GM21723 (cell line): ENCODE results near the gene CDKAL1.
"Not testable (repeated sequence)": the region's sequence is repeated elsewhere in the genome, so short reads cannot be mapped to it uniquely, and the experiment has no call there.

Experiments used
- ATAC-seq: cut with Tn5 transposase; IDR thresholded peaks from one replicate; pipeline ENCODE4 v1.9.1; 2021; ENCODE audit warnings: mild to moderate bottlenecking, moderate library complexity; ENCODE audit not compliant: unreplicated experiment

Gene CDKAL1

GRCh38 chr6:20827798-20828197 is 293.5 kb downstream of the CDKAL1 start:
- ATAC-seq, result no peak

- no peak for ATAC-seq
These were observed 296.3 kb downstream of the CDKAL1 start for GRCh38 chr6:20830576-20830975.

GRCh38 chr6:20831251-20831650 is 297.0 kb downstream of the CDKAL1 start:
- not testable (repeated sequence) for ATAC-seq

GRCh38 chr6:20833881-20834515 is 299.7 kb downstream of the CDKAL1 start:
- no peak for ATAC-seq

- ATAC-seq, result no peak
These were observed 301.2 kb downstream of the CDKAL1 start for GRCh38 chr6:20835315-20836010.

GRCh38 chr6:20837189-20837588 is 302.9 kb downstream of the CDKAL1 start:
- ATAC-seq, result no peak

- no peak for ATAC-seq
These were observed 303.9 kb downstream of the CDKAL1 start for GRCh38 chr6:20838113-20838512.

GRCh38 chr6:20839630-20840029 is 305.4 kb downstream of the CDKAL1 start:
- no peak for ATAC-seq

- no peak for ATAC-seq
These were observed 306.4 kb downstream of the CDKAL1 start for GRCh38 chr6:20840675-20841074.

- ATAC-seq, result no peak
These were observed 307.5 kb downstream of the CDKAL1 start for GRCh38 chr6:20841806-20842205.

- ATAC-seq, result no peak
These were observed 311.3 kb downstream of the CDKAL1 start for GRCh38 chr6:20845592-20845991.

GRCh38 chr6:20846602-20847028 is 312.4 kb downstream of the CDKAL1 start:
- no peak for ATAC-seq

- no peak for ATAC-seq
These were observed 313.6 kb downstream of the CDKAL1 start for GRCh38 chr6:20847904-20848303.

GRCh38 chr6:20850686-20851416 is 316.6 kb downstream of the CDKAL1 start:
- ATAC-seq, result no peak

GRCh38 chr6:20851795-20852194 is 317.5 kb downstream of the CDKAL1 start:
- ATAC-seq, result no peak

- no peak for ATAC-seq
These were observed 319.6 kb downstream of the CDKAL1 start for GRCh38 chr6:20853828-20854227.

GRCh38 chr6:20856681-20857288 is 322.5 kb downstream of the CDKAL1 start:
- no peak for ATAC-seq

GRCh38 chr6:20861481-20861880 is 327.2 kb downstream of the CDKAL1 start:
- ATAC-seq, result no peak

- no peak for ATAC-seq
These were observed 331.8 kb downstream of the CDKAL1 start for GRCh38 chr6:20866036-20866435.

GRCh38 chr6:20866935-20867703 is 332.9 kb downstream of the CDKAL1 start:
- no peak for ATAC-seq
